ENCODE measurements around the gene MRTFB. TPM values are rescaled to one million over a fixed set of nuclear protein-coding genes. Genes with fewer than 3 reads are reported as not detected.

MRTFB gene
- total RNA-seq, 4 donors from 2014 or later, result 43.6 to 197 (median 65.5) TPM

DNA sequence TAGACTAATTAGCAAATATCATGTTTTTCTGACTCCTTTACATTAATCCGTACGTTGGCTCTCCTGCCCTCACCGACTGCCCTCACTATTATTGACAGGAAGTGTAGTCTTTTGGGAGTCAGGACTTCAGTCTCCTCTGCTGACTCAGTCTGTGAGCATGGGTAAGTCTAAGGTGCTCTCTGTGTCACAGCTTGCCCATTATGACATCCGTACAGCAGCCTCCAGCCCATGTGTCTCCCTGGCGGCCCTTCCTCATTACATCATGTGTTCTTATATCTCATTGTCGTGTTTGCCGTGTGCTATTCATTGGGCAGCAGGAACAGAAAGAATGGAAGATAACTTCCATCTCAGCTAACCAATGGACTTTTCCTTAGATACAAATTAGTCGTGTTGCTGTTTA is 77.5 kb downstream of the MRTFB start:
- Histone ChIP-seq H3K36me3 (peaks cover 3% of the 10 kb centered on the region), H3K27ac (no peak overlapping the region), H3K4me3 (no peak overlapping the region), H3K9me3 (no peaks in the 10 kb centered on the region), H3K4me1 (peaks cover 3% of the 10 kb centered on the region), H3K27me3 (no peaks in the 10 kb centered on the region)
- DNase-seq (ENCODE audit: low spot score in 2 of 2), result no peak
- 80% methylated on average over 8 of the region's 8 CpGs for WGBS
- TF ChIP-seq POLR2A (IDR thresholded peaks at IDR 0.05) (no peak), CTCF (IDR thresholded peaks at IDR 0.05) (no peak), EP300 (IDR thresholded peaks at IDR 0.05) (no peak), POLR2AphosphoS5 (IDR thresholded peaks at IDR 0.05) (no peak)

DNA sequence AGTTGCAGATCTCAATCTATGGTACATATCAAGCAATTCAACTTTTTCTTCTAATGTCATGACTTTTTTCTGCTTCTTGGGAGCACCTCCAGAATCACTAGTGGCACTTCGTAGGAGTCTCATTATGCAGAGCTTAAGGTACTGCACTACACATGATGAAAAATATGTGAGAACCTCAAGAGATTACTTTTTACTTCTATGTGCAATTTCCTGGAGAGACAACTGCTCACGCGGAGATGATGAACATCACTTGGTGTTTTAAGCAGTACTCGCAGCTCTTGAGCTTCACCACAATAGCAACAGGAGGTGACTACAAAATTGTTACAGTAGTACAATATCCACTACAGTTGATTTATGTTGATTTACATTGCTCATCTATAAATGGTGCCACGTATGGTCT is 79.7 kb downstream of the MRTFB start:
- H3K27ac ChIP-seq, result no peak overlapping the region
- no peak overlapping the region for H3K4me3 ChIP-seq
- H3K4me1 ChIP-seq, result peaks cover 8% of the 10 kb centered on the region
- H3K9me3 ChIP-seq, result no peaks in the 10 kb centered on the region
- H3K36me3 ChIP-seq, result peaks cover 3% of the 10 kb centered on the region
- H3K27me3 ChIP-seq, result no peaks in the 10 kb centered on the region
- TF ChIP-seq EP300 (IDR thresholded peaks at IDR 0.05) (no peak), POLR2A (IDR thresholded peaks at IDR 0.05) (no peak), POLR2AphosphoS5 (IDR thresholded peaks at IDR 0.05) (no peak), CTCF (IDR thresholded peaks at IDR 0.05) (no peak)
- 97% methylated on average over 5 of the region's 5 CpGs for WGBS
- no peak for DNase-seq (ENCODE audit: low spot score in 2 of 2)

GRCh38 chr16:14151256-14152030 is 80.3 kb downstream of the MRTFB start:
- peak overlapping the region; percentile 2 for H3K27ac ChIP-seq
- H3K4me1 ChIP-seq, result peaks cover 10% of the 10 kb centered on the region
- no peaks in the 10 kb centered on the region for H3K27me3 ChIP-seq
- DNase-seq (ENCODE audit: low spot score in 2 of 2), result no peak
- WGBS, result 64% methylated on average over 2 of the region's 2 CpGs
- no peak for TF ChIP-seq POLR2A (IDR thresholded peaks at IDR 0.05)
- no peak for TF ChIP-seq POLR2AphosphoS5 (IDR thresholded peaks at IDR 0.05)
- H3K36me3 ChIP-seq, result peaks cover 3% of the 10 kb centered on the region
- H3K4me3 ChIP-seq, result no peak overlapping the region
- H3K9me3 ChIP-seq, result no peaks in the 10 kb centered on the region

- DNase-seq (ENCODE audit: low spot score in 2 of 2), result no peak
- WGBS, result 49% methylated on average over 4 of the region's 4 CpGs
- no peaks in the 10 kb centered on the region for H3K27me3 ChIP-seq
- H3K36me3 ChIP-seq, result no peaks in the 10 kb centered on the region
- TF ChIP-seq POLR2A (IDR thresholded peaks at IDR 0.05) (no peak), POLR2AphosphoS5 (IDR thresholded peaks at IDR 0.05) (no peak), EP300 (IDR thresholded peaks at IDR 0.05) (no peak), CTCF (IDR thresholded peaks at IDR 0.05) (no peak)
- H3K27ac ChIP-seq, result no peak overlapping the region
- peaks cover 10% of the 10 kb centered on the region for H3K4me1 ChIP-seq
- H3K4me3 ChIP-seq, result no peak overlapping the region
- no peaks in the 10 kb centered on the region for H3K9me3 ChIP-seq
These were observed 84.6 kb downstream of the MRTFB start for GRCh38 chr16:14155572-14156190.

DNA sequence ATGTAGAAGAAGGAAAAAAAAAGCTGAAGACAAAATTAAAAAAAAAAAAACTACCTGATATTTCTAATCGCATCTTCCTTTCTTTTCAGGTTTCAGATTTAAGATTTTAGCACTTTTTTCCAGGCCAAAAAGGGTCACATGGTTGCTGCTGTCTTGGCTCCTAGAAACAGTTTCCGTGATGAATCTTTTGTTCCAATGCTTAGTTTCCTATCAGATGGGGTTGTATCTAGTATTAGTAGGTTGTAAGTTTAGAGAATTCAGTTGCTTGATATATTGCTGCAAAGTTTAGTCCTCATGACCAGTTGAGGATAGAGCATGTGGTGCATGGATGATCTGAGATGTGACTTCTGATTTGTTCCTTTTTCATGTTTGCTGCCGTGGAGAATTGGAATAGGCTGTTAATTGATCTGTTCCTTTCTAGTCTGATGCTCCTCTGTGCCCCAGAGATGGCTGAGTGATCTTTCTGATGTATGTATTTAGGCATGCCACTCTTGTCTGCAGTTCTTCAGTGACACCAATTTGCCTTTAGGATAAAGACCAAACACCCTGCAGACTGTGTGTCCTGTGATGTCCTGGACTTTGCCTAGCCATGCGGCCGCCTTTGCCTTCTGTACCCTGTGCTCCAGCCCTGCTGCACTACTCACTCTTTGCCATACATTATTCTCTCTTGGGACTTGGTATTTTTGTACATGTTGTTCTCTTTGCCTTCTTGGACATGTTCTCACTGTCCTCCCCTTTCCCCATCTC is 94.0 kb downstream of the MRTFB start:
- WGBS, result 75% methylated on average over 5 of the region's 5 CpGs
- TF ChIP-seq EP300 (IDR thresholded peaks at IDR 0.05), result no peak
- TF ChIP-seq POLR2A (IDR thresholded peaks at IDR 0.05), result no peak
- no peak for TF ChIP-seq POLR2AphosphoS5 (IDR thresholded peaks at IDR 0.05)
- TF ChIP-seq CTCF (IDR thresholded peaks at IDR 0.05), result no peak

More for the DNA sequence above, 94.0 kb downstream of the MRTFB start:
- no peak overlapping the region for H3K4me3 ChIP-seq
- no peak for DNase-seq (ENCODE audit: low spot score in 2 of 2)
- no peaks in the 10 kb centered on the region for H3K36me3 ChIP-seq
- no peaks in the 10 kb centered on the region for H3K27me3 ChIP-seq
- no peaks in the 10 kb centered on the region for H3K4me1 ChIP-seq
- no peak overlapping the region for H3K27ac ChIP-seq
- H3K9me3 ChIP-seq, result no peaks in the 10 kb centered on the region

Data from suprapubic skin (tissue), 4 donors.